Gastroesophageal sphincter (tissue), 3 donors: ENCODE measurements around the gene TBC1D32.

Experiments used
- EP300 ChIP-seq: sonication (generic); formaldehyde crosslinking; IDR thresholded peaks from one replicate; pipeline ENCODE4 v1.6.1; 2017; ENCODE audit warnings: antibody characterized with exemption, mild to moderate bottlenecking
- POLR2AphosphoS5 ChIP-seq: sonication (generic); formaldehyde crosslinking; IDR thresholded peaks from one replicate; pipeline ENCODE4 v1.6.1; 2017; ENCODE audit warnings: antibody characterized with exemption
- TF ChIP-seq, protein P1 (sequence below), 4 experiments: fragments of 200-600 bp in 2 of 4; fragments of 450-650 bp in 2 of 4; sonication (generic) in 1 of 4; IDR thresholded peaks; one replicate each; pipeline ENCODE4 v1.5.1; 2017 to 2019; ENCODE audit warnings: antibody characterized with exemption in 4 of 4, mild to moderate bottlenecking in 2 of 4, moderate library complexity in 2 of 4

DNA sequence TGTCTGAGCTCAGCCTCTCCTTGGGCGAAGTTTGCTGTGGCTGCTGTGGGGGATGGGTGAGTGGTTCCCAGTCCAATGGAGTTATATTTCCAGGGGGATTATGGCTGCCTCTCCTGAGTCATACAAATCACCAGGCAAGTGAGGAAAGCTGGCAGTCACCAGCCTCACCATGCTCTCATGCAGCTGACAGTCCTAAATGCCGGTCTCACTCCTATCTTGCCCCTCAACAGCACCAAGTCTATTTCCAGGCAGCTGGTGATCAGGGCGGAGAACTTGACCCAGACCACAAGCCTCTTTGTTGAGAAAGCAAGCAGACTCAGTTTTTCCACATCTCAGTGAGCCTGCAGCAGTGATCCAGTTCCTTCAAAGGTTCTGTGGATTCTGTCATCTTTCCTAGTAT is 98.9 kb downstream of the TBC1D32 start:
- TF ChIP-seq, protein P1, sequence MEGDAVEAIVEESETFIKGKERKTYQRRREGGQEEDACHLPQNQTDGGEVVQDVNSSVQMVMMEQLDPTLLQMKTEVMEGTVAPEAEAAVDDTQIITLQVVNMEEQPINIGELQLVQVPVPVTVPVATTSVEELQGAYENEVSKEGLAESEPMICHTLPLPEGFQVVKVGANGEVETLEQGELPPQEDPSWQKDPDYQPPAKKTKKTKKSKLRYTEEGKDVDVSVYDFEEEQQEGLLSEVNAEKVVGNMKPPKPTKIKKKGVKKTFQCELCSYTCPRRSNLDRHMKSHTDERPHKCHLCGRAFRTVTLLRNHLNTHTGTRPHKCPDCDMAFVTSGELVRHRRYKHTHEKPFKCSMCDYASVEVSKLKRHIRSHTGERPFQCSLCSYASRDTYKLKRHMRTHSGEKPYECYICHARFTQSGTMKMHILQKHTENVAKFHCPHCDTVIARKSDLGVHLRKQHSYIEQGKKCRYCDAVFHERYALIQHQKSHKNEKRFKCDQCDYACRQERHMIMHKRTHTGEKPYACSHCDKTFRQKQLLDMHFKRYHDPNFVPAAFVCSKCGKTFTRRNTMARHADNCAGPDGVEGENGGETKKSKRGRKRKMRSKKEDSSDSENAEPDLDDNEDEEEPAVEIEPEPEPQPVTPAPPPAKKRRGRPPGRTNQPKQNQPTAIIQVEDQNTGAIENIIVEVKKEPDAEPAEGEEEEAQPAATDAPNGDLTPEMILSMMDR (IDR thresholded peaks at IDR 0.05): no peak
- no peak for TF ChIP-seq EP300
- no peak for TF ChIP-seq POLR2AphosphoS5
